PC-3 (cell line): ENCODE measurements around the gene SLC12A8.

Experiments
- CTCF ChIP-seq: fragments of 300-600 bp; sonication (generic); conservative IDR thresholded peaks from 2 replicates; pipeline ENCODE4 v1.5.1; 2017; ENCODE audit warnings: antibody characterized with exemption, low read depth, mild to moderate bottlenecking, low read length
- EZH2 ChIP-seq: fragments of 300-600 bp; sonication (generic); IDR thresholded peaks from one replicate; pipeline ENCODE4 v1.6.1; 2017; ENCODE audit warnings: antibody characterized with exemption, mild to moderate bottlenecking, low read length; ENCODE audit not compliant: unreplicated experiment
- EZH2phosphoT487 ChIP-seq: fragments of 300-600 bp; sonication (generic); IDR thresholded peaks from 2 replicates; pipeline ENCODE4 v1.6.1; 2018; ENCODE audit warnings: mild to moderate bottlenecking, antibody characterized with exemption, low read length, borderline replicate concordance

DNA sequence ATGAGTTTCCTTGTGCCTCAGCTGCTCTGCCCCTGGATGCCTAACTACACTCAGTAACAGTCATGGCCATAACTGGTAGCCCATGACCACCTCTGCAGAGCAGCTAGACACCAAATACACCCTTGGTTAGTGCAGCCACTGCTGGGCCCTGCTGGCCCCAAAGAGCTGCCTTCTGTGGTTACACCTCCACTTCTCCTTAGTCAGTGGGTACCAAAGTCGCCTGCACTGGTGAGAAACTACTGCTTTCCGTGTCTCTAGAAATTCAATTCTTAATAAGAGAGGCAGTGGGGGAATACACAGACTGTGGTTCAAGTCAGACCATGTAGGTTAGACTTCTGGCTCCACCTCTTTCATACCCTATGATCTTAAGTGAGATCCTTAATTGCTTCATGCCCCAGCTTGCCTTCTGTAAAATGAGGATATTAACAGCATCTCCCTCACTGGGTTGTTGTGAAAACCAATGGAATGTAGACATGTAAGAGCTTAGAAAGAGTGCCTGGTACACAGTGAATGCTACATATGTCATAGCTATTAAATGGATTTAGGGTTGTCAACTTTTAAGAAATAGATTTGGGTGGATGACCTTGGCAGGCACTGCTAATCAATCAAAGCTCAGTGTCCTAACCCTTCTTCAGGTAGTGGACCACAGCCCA is 174.9 kb downstream of the SLC12A8 start:
- TF ChIP-seq CTCF (no peak), EZH2 (no peak), EZH2phosphoT487 (no peak)
